ENCODE results near the gene LSR. TPM values are rescaled to one million over a fixed set of nuclear protein-coding genes. Genes with fewer than 3 reads are reported as not detected.

LSR gene
- total and polyA plus RNA-seq, 5 donors, result 4.6 to 8.9 (median 4.8) TPM

DNA sequence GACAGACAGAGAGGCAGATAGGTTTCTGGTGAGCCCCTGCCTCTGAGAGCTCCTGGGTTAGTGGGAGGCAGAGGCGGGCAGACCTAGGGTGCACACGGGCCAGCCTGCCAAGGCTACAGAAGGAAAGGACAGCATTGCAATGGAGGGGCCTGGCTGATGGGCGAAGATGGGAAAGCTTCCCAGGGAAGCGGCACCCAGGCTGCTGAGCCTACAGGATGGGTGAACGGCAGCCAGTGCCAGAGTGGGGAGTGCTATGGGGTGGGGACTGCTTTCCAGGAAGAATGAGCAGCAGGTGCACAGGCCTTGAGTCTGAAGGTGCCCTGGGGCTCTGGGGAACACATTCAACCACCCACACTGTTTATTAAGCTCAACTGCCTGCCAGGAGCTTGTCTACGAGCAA, 42.5 kb downstream of the LSR start:
- intact Hi-C loops (cut with DNase I), result no loop called here
- no peak overlapping the region for H3K27ac ChIP-seq (ENCODE audit: low read length)
- no peaks in the 10 kb centered on the region for H3K27me3 ChIP-seq (ENCODE audit: control insufficient read depth, insufficient read depth)
- ATAC-seq (no peak), DNase-seq (no peak)
- no peaks in the 10 kb centered on the region for H3K4me1 ChIP-seq (ENCODE audit: control insufficient read depth, insufficient read depth, low read length)
- H3K4me3 ChIP-seq (ENCODE audit: low read length), result no peak overlapping the region
- no peaks in the 10 kb centered on the region for H3K9me3 ChIP-seq (ENCODE audit: control insufficient read depth, low read length)
- 70% methylated on average over 6 of the region's 6 CpGs for WGBS

DNA sequence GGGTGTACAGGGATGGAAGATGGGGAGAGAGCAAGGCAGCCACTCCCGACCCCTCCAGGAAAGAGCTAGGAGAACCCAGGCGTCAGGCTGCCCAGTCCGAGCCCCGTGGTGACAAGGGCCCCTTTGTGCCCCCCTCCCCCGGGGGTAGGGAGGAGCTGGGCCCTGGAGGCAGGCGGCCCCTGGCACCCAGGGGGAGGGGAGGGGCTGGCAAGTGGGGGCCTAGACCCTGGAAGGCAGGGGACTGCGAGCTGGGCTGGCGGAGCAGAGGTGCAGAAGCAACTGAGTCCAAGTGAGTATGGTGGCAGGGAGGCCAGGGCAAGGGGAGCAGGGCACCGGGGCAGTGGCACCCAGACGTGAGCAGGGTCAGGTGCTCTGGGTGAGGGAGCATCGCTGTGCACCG, 43.1 kb downstream of the LSR start, which contains the start of gene MAG:
TSS of gene MAG (plus strand) at position 246 of the 400 bp plus-strand sequence. CDS start 3,248 bp downstream, outside the sequence.
- H3K9me3 ChIP-seq (ENCODE audit: control insufficient read depth, low read length), result no peaks in the 10 kb centered on the region
- WGBS, result 78% methylated on average over 12 of the region's 12 CpGs
- intact Hi-C loops (cut with DNase I), result no loop called here
- no peaks in the 10 kb centered on the region for H3K27me3 ChIP-seq (ENCODE audit: control insufficient read depth, insufficient read depth)
- no peak within 1 kb of the TSS for H3K27ac ChIP-seq (ENCODE audit: low read length)
- H3K4me1 ChIP-seq (ENCODE audit: control insufficient read depth, insufficient read depth, low read length), result no peaks in the 10 kb centered on the region
- H3K4me3 ChIP-seq (ENCODE audit: low read length), result no peak within 1 kb of the TSS
- DNase-seq (no peak), ATAC-seq (no peak)

DNA sequence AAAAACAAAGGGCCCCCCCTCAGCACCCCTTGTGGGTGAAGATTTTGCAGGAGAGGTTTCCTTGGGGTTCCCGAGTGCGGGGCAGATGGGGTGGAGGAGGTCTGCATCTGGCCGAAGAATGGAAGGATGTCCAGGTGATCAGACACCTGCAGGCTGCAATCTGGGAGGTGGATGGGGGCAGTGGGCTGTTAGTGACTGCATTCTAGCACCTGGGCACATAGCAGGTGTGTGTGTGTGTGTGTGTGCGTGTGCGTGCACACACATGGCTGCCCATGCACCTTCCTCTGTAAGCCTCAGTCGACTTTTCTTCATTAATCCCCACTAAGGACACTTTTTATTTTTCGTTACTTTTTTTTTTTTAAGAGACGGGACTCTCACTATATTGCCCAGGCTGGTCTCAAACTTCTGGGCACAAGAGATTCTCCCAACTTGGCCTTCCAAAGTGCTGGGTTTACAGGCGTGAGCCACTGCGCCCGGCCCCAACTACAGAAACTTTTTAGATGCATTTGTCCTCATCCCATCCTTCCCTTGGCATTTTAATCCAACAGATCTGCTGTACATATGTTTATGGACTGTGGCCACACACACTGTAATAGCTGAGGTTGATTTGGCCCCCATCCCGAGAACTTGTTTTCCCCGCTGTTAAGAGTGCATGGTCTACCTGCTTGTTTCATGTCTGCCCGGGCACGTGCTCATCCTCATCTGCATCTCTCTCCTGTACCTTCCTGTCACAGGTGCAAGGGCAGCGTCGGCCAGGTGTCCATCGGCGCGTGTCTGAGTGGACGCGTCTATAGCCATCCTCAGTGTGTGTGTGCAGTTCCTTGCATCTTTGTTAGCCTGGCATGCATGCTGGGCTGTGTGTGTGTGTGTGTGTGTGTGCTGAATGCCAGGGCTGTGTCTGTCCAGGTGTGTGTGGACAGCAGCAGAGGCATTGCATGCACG, 43.9 kb downstream of the LSR start:
- ATAC-seq (no peak), DNase-seq (no peak)
- Histone ChIP-seq H3K4me3 (ENCODE audit: low read length) (no peak overlapping the region), H3K9me3 (ENCODE audit: control insufficient read depth, low read length) (no peaks in the 10 kb centered on the region), H3K4me1 (ENCODE audit: control insufficient read depth, insufficient read depth, low read length) (no peaks in the 10 kb centered on the region), H3K27ac (ENCODE audit: low read length) (no peak overlapping the region), H3K27me3 (ENCODE audit: control insufficient read depth, insufficient read depth) (no peaks in the 10 kb centered on the region)
- 79% methylated on average over 23 of the region's 23 CpGs for WGBS
- intact Hi-C loops (cut with DNase I), result no loop called here

DNA sequence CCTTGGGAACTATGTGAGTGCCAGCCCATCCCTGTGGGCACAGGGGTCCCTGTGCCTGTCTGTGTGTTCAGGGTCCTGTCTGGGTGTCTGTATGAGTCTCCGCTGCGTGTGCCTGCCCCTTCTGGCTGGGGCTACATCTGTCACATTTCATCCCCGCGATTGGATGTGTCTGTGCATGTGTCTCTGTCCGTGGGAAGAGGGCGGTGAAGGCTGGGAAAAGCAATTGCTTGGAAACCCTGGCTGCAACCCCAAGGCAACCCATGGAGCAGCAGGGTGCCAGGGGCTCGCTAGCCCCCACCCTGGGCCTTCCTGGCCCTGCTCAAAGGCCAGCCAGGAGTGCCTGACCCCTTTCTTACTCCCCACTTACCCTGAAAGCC, 44.5 kb downstream of the LSR start:
- no peak overlapping the region for H3K27ac ChIP-seq (ENCODE audit: low read length)
- WGBS, result 22% methylated on average over 7 of the region's 7 CpGs
- no peaks in the 10 kb centered on the region for H3K27me3 ChIP-seq (ENCODE audit: control insufficient read depth, insufficient read depth)
- H3K4me1 ChIP-seq (ENCODE audit: control insufficient read depth, insufficient read depth, low read length), result no peaks in the 10 kb centered on the region
- no peaks in the 10 kb centered on the region for H3K9me3 ChIP-seq (ENCODE audit: control insufficient read depth, low read length)
- DNase-seq (no peak), ATAC-seq (peak in 1 of 2 donors; percentile 8)
- intact Hi-C loops (cut with DNase I), result no loop called here
- no peak overlapping the region for H3K4me3 ChIP-seq (ENCODE audit: low read length)

DNA sequence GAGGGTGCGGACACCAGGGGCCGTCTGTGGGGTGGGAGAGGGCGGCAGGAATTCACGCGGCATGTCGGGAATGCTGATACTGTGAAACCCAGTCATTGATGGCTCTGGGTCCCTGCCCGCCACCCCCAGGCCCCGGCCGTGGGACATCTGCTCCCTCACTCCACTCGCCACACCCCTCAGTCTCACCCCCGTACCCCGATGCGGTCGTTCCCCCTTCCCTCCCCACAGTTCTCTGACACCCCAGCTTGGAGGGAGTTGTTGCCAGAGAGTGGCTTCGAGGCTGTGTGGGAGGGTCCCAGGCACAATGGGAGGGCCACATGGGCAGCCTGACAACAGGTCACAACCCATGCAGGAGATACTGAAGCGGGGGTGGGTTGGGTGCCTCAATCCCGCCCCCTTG, 45.0 kb downstream of the LSR start:
- DNase-seq, result no peak
- intact Hi-C loops (cut with DNase I), result no loop called here
- WGBS, result 34% methylated on average over 17 of the region's 17 CpGs
- Histone ChIP-seq H3K27ac (ENCODE audit: low read length) (no peak overlapping the region), H3K27me3 (ENCODE audit: control insufficient read depth, insufficient read depth) (no peaks in the 10 kb centered on the region), H3K4me1 (ENCODE audit: control insufficient read depth, insufficient read depth, low read length) (no peaks in the 10 kb centered on the region), H3K9me3 (ENCODE audit: control insufficient read depth, low read length) (no peaks in the 10 kb centered on the region), H3K4me3 (ENCODE audit: low read length) (no peak overlapping the region)
- no peak for ATAC-seq

DNA sequence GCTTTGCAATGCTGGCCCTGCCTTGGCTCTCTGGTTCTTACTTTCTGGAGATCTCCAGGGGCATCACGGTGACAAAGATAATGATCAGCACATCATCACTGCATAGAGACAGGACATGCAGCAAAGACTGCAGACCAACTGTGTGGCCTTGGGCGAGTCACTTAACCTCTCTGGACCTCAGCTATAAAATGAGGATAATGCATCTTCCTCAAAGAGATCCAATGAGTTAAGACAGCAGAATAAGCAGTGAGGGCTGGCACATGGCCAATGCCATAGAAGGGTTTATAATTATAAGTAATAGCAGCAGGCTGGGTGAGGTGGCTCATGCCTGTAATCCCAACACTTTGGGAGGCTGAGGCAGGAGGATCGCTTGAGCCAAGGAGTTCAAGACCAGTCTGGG, 45.5 kb downstream of the LSR start:
- Histone ChIP-seq H3K4me1 (ENCODE audit: control insufficient read depth, insufficient read depth, low read length) (no peaks in the 10 kb centered on the region), H3K27ac (ENCODE audit: low read length) (no peak overlapping the region), H3K4me3 (ENCODE audit: low read length) (no peak overlapping the region), H3K9me3 (ENCODE audit: control insufficient read depth, low read length) (no peaks in the 10 kb centered on the region), H3K27me3 (ENCODE audit: control insufficient read depth, insufficient read depth) (no peaks in the 10 kb centered on the region)
- 69% methylated on average over 3 of the region's 3 CpGs for WGBS
- DNase-seq (no peak), ATAC-seq (no peak)
- intact Hi-C loops (cut with DNase I), result no loop called here

DNA sequence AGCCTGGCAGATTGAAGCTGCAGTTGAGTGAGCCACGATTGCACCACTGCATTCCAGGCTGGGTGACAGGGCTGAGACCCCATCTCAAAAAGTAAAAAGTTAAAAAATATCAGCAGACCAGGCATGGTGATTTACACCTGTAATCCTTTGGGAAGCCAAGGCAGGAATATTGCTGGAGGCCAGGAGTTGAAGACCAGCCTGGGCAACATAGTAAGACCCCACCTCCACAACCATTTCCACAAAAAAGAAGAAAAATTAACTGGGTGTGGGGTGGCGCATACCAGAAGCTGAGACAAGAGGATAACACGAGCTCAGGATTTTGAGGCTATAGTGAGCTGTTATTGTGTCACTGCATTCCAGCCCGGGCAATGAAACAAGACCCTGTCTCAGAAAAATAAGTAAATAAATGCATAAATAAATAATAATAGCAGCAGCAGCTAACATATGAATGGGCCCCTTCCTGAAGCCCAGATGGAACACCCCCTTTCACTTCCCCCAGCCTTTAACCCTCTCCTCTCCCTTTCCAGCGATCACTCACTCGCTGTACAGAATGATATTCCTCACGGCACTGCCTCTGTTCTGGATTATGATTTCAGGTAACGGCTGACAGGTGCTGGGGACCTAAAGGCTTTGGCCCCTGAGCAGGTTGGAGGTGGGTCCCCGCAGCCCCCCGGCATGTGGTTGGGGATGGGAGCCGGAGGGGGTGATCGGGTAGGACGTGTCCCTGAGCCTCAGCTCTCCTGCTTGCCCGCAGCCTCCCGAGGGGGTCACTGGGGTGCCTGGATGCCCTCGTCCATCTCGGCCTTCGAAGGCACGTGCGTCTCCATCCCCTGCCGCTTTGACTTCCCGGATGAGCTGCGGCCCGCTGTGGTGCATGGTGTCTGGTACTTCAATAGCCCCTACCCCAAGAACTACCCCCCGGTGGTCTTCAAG, 46.3 kb downstream of the LSR start:
- intact Hi-C loops (cut with DNase I), result no loop called here
- H3K4me3 ChIP-seq (ENCODE audit: low read length), result no peak overlapping the region
- no peak for ATAC-seq
- no peaks in the 10 kb centered on the region for H3K27me3 ChIP-seq (ENCODE audit: control insufficient read depth, insufficient read depth)
- H3K4me1 ChIP-seq (ENCODE audit: control insufficient read depth, insufficient read depth, low read length), result no peaks in the 10 kb centered on the region
- no peak for DNase-seq
- 52% methylated on average over 25 of the region's 25 CpGs for whole genome bisulfite sequencing
- no peak overlapping the region for H3K27ac ChIP-seq (ENCODE audit: low read length)
- H3K9me3 ChIP-seq (ENCODE audit: control insufficient read depth, low read length), result no peaks in the 10 kb centered on the region

DNA sequence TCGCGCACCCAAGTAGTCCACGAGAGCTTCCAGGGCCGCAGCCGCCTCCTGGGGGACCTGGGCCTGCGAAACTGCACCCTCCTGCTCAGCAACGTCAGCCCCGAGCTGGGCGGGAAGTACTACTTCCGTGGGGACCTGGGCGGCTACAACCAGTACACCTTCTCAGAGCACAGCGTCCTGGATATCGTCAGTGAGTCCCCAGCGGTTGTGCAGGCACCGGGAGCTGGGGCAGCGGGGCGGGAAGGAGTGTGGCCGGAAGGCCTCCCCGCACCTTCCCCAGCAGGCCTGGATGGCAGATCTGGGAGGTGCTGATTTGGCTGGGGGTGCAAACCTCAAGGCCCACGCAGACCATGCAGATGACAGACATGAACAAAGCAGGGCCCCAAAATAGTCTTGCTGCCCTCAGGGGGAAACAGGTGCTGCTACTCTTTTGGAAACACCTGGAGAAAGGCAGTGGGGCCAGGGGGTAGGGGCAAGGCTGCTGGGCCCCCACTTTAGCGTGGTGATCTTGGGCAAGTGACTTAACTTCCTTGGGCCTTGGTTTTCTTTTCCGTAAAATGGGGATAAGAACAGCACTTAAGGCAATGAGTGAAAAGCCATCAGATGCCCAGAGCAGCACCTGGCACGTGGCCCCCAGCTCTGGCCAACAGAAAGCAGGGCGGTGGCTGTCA, 47.1 kb downstream of the LSR start:
- WGBS, result 52% methylated on average over 24 of the region's 24 CpGs
- DNase-seq, result no peak
- no peaks in the 10 kb centered on the region for H3K9me3 ChIP-seq (ENCODE audit: control insufficient read depth, low read length)
- intact Hi-C loops (cut with DNase I), result no loop called here
- no peaks in the 10 kb centered on the region for H3K4me1 ChIP-seq (ENCODE audit: control insufficient read depth, insufficient read depth, low read length)
- no peak overlapping the region for H3K4me3 ChIP-seq (ENCODE audit: low read length)
- H3K27ac ChIP-seq (ENCODE audit: low read length), result no peak overlapping the region
- no peak for ATAC-seq
- no peaks in the 10 kb centered on the region for H3K27me3 ChIP-seq (ENCODE audit: control insufficient read depth, insufficient read depth)

DNA sequence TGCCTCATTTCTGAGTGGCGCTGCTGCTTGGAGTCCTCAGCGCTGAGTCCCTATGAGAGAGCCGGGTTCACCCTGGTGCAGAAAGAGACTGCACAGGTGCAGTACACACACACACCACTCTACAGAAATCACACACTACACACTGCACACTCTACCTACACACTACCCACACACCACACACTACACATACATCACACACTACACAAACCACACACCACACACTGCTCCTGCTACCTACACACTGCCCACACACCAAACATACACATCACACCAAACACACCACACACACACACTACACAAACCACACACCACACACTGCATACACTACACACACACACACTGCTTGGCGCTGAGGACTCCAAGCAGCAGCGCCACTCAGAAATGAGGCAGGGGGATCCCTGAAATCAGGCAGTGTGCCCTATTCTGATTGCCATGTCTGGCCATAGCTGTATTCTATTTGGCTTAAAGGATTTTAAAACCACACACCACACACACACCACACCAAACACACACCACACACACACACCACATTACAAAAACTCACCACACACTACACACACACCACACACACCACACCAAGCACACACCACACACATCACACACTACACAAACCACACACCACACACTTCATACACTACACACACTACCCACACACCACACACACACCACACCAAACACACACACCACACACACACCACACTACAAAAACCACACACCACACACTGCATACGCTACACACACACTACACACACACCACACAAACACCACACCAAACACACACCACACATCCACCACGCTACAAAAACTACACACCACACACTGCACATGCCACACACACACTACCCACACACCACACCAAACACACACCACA, 48.1 kb downstream of the LSR start:
- Histone ChIP-seq H3K27me3 (ENCODE audit: control insufficient read depth, insufficient read depth) (no peaks in the 10 kb centered on the region), H3K27ac (ENCODE audit: low read length) (no peak overlapping the region), H3K4me1 (ENCODE audit: control insufficient read depth, insufficient read depth, low read length) (no peaks in the 10 kb centered on the region), H3K4me3 (ENCODE audit: low read length) (no peak overlapping the region), H3K9me3 (ENCODE audit: control insufficient read depth, low read length) (no peaks in the 10 kb centered on the region)
- DNase-seq (no peak), ATAC-seq (no peak)
- WGBS, result 94% methylated on average over 7 of the region's 7 CpGs
- intact Hi-C loops (cut with DNase I), result no loop called here

DNA sequence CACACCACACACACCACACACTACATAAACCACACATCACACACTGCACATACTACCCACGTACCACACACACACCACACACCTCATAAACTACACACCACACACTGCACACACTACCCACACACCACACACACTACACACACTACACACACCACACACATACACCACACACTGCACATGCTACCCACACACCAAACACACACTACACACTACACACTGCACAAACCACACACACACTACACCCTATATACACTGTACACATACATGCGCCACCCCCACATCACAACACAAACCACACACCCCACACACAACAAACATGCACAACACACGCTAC, 48.7 kb downstream of the LSR start:
- Histone ChIP-seq H3K4me1 (ENCODE audit: control insufficient read depth, insufficient read depth, low read length) (no peaks in the 10 kb centered on the region), H3K27me3 (ENCODE audit: control insufficient read depth, insufficient read depth) (no peaks in the 10 kb centered on the region), H3K27ac (ENCODE audit: low read length) (no peak overlapping the region), H3K9me3 (ENCODE audit: control insufficient read depth, low read length) (no peaks in the 10 kb centered on the region), H3K4me3 (ENCODE audit: low read length) (no peak overlapping the region)
- ATAC-seq (no peak), DNase-seq (no peak)
- WGBS, result 95% methylated on average over 3 of the region's 3 CpGs
- intact Hi-C loops (cut with DNase I), result no loop called here

Data from right cardiac atrium (tissue), 5 donors.